ENCODE measurements around the gene ZNF618. TPM values are rescaled to one million over a fixed set of nuclear protein-coding genes. Genes with fewer than 3 reads are reported as not detected.

Gene ZNF618
- total and polyA plus RNA-seq, 7 donors = 0.92 to 8.0 (median 2.3) TPM

- Histone ChIP-seq H3K36me3 (peaks cover 0 to 22% (median 1%) of the 10 kb centered on the region in 4 donors), H3K27me3 (no peaks in the 10 kb centered on the region), H3K4me1 (no peaks in the 10 kb centered on the region), H3K9me3 (no peaks in the 10 kb centered on the region), H3K27ac (no peak overlapping the region), H3K4me3 (no peak overlapping the region)
- TF ChIP-seq POLR2AphosphoS5 (IDR thresholded peaks at IDR 0.05) = no peak
- no peak for TF ChIP-seq CTCF (IDR thresholded peaks at IDR 0.05)
- no peak for TF ChIP-seq EP300 (IDR thresholded peaks at IDR 0.05)
- TF ChIP-seq POLR2A (IDR thresholded peaks at IDR 0.05) = no peak
- DNase-seq = peak; percentile 45
- WGBS, 2 donors = 97% methylated on average over 44 of the region's 44 CpGs
- intact Hi-C loops (cut with DNase I) = no loop called here
These were observed 172.7 kb downstream of the ZNF618 start for GRCh38 chr9:114048533-114049415.

- no peak overlapping the region for H3K27ac ChIP-seq
- peaks cover 0 to 22% (median 1%) of the 10 kb centered on the region in 4 donors for H3K36me3 ChIP-seq
- peak; percentile 45 for DNase-seq
- no peak overlapping the region for H3K4me3 ChIP-seq
- no peaks in the 10 kb centered on the region for H3K4me1 ChIP-seq
- 96 to 97% methylated on average over 40 of the region's 40 CpGs for WGBS, 2 donors
- TF ChIP-seq CTCF (IDR thresholded peaks at IDR 0.05) (no peak), POLR2A (IDR thresholded peaks at IDR 0.05) (no peak), EP300 (IDR thresholded peaks at IDR 0.05) (no peak), POLR2AphosphoS5 (IDR thresholded peaks at IDR 0.05) (no peak)
- intact Hi-C loops (cut with DNase I) = no loop called here
- no peaks in the 10 kb centered on the region for H3K9me3 ChIP-seq
- H3K27me3 ChIP-seq = no peaks in the 10 kb centered on the region
These were observed 173.5 kb downstream of the ZNF618 start for GRCh38 chr9:114049441-114050225.

GRCh38 chr9:114050226-114050568 is 174.1 kb downstream of the ZNF618 start:
- Histone ChIP-seq H3K4me1 (no peaks in the 10 kb centered on the region), H3K27ac (no peak overlapping the region), H3K36me3 (peaks cover 0 to 22% (median 1%) of the 10 kb centered on the region in 4 donors), H3K9me3 (no peaks in the 10 kb centered on the region), H3K4me3 (no peak overlapping the region), H3K27me3 (no peaks in the 10 kb centered on the region)
- intact Hi-C loops (cut with DNase I) = no loop called here
- DNase-seq = no peak
- TF ChIP-seq EP300 (IDR thresholded peaks at IDR 0.05) (no peak), POLR2A (IDR thresholded peaks at IDR 0.05) (no peak), CTCF (IDR thresholded peaks at IDR 0.05) (no peak), POLR2AphosphoS5 (IDR thresholded peaks at IDR 0.05) (no peak)
- WGBS, 2 donors = 75 to 92% methylated on average over 11 of the region's 11 CpGs

GRCh38 chr9:114050646-114051045 is 174.5 kb downstream of the ZNF618 start:
- peaks cover 0 to 22% (median 1%) of the 10 kb centered on the region in 4 donors for H3K36me3 ChIP-seq
- H3K4me1 ChIP-seq = no peaks in the 10 kb centered on the region
- H3K9me3 ChIP-seq = no peaks in the 10 kb centered on the region
- no peaks in the 10 kb centered on the region for H3K27me3 ChIP-seq
- TF ChIP-seq CTCF (IDR thresholded peaks at IDR 0.05) (no peak), POLR2AphosphoS5 (IDR thresholded peaks at IDR 0.05) (no peak), EP300 (IDR thresholded peaks at IDR 0.05) (no peak)
- intact Hi-C loops (cut with DNase I) = no loop called here
- DNase-seq = no peak
- no peak overlapping the region for H3K4me3 ChIP-seq
- no peak overlapping the region for H3K27ac ChIP-seq
- WGBS, 2 donors = 89 to 92% methylated on average over 6 of the region's 6 CpGs
